GM19240 (cell line): ENCODE results near the gene FAM240A.

Source experiments
- DNase-seq: peaks from one replicate; pipeline ENCODE4 v3.0.0; 2011; ENCODE audit warnings: low spot score; ENCODE audit not compliant: insufficient read length

Gene FAM240A

GRCh38 chr3:46673151-46674030 is 61.1 kb downstream of the FAM240A start:
- no peak for DNase-seq

- no peak for DNase-seq
These were observed 61.9 kb downstream of the FAM240A start for GRCh38 chr3:46674031-46674845.

GRCh38 chr3:46675426-46675825 is 63.1 kb downstream of the FAM240A start:
- DNase-seq: no peak
